Erythroblast (primary cell): ENCODE results near the gene TSC22D4.

Experiments
- GATA1 ChIP-seq: IDR thresholded peaks from 2 replicates; pipeline ENCODE4 v1.6.1; 2011; ENCODE audit warnings: low read depth, mild to moderate bottlenecking, control low read depth, low read length, moderate library complexity
- POLR2A ChIP-seq: IDR thresholded peaks from 2 replicates; pipeline ENCODE4 v1.6.1; 2011; ENCODE audit warnings: mild to moderate bottlenecking, low read length

- TF ChIP-seq POLR2A: no peak
- TF ChIP-seq GATA1: no peak
Observed at GRCh38 chr7:100426516-100426915, 52.5 kb downstream of the TSC22D4 start.
